Esophagus muscularis mucosa (tissue), 4 donors: ENCODE results near the gene DENND6B. TPM values are rescaled to one million over a fixed set of nuclear protein-coding genes. Genes with fewer than 3 reads are reported as not detected.

Source experiments
- DNase-seq: peaks from one replicate; pipeline ENCODE4 v3.0.0-alpha.2; 2017; ENCODE audit errors: extremely low spot score
- H3K27ac ChIP-seq, 4 donors: fragments of 200-600 bp; sonication (generic); replicated peaks in 1 of 4; 1 replicate in 3 of 4; 2 replicates in 1 of 4; pipeline ENCODE4 v1.5.1; 2016 to 2019; ENCODE audit warnings: mild to moderate bottlenecking in 1 of 4
- H3K27me3 ChIP-seq, 4 donors: fragments of 200-600 bp; sonication (generic); one replicate each; pipeline versions ENCODE4 v1.5.1 to v1.6.0; 2016 to 2019
- H3K36me3 ChIP-seq, 4 donors: fragments of 200-600 bp; sonication (generic); one replicate each; pipeline ENCODE4 v1.5.1; 2016 to 2019
- H3K4me1 ChIP-seq, 4 donors: fragments of 200-600 bp; sonication (generic); one replicate each; pipeline ENCODE4 v1.5.1; 2016 to 2019
- H3K4me3 ChIP-seq, 4 donors: fragments of 200-600 bp; sonication (generic); 1 replicate in 2 of 4; 2 replicates in 2 of 4; pipeline ENCODE4 v1.5.1; 2016 to 2019; ENCODE audit warnings: mild to moderate bottlenecking in 4 of 4, moderate library complexity in 1 of 4
- H3K9me3 ChIP-seq, 4 donors: fragments of 200-600 bp; sonication (generic); 1 replicate in 3 of 4; 2 replicates in 1 of 4; pipeline ENCODE4 v1.5.1; 2016 to 2019
- EP300 ChIP-seq: sonication (generic); formaldehyde crosslinking; IDR thresholded peaks from one replicate; pipeline ENCODE4 v1.6.1; 2017; ENCODE audit warnings: antibody characterized with exemption
- POLR2A ChIP-seq: fragments of 450-650 bp; IDR thresholded peaks from one replicate; pipeline ENCODE4 v1.6.1; 2017; ENCODE audit warnings: antibody characterized with exemption, moderate library complexity, mild to moderate bottlenecking, low read depth
- POLR2AphosphoS5 ChIP-seq, 2 donors: sonication (generic); formaldehyde crosslinking; IDR thresholded peaks; one replicate each; pipeline ENCODE4 v1.6.1; 2017; ENCODE audit warnings: antibody characterized with exemption in 2 of 2
- WGBS: methylation state at CpG from one replicate; pipeline ENCODE4 v1.1.5; 2018; 5-methylcytosine and 5-hydroxymethylcytosine counted together
- intact Hi-C: fragments of 100-400 bp; cut with DNase I; formaldehyde crosslinking; loops from one replicate; pipeline ENCODE4 v1.15.1; 2023
- total RNA-seq, 4 donors: library from RNA; depleted of rRNA; stranded (reverse); fragments of >200 nt; gene quantifications; one replicate each; pipeline versions ENCODE4 v1.1.0 to v1.2.1, GENCODE V29; 2016
- TF ChIP-seq, protein P1 (sequence below), 3 experiments: fragments of 200-600 bp in 2 of 3; fragments of 450-650 bp in 1 of 3; sonication (generic) in 2 of 3; IDR thresholded peaks; one replicate each; pipeline ENCODE4 v1.5.1; 2017 to 2019; ENCODE audit warnings: antibody characterized with exemption in 3 of 3, mild to moderate bottlenecking in 2 of 3, moderate library complexity in 1 of 3

DENND6B gene
- total RNA-seq, 4 donors from 2014 or later = 1.7 to 3.8 (median 2.5) TPM

DNA sequence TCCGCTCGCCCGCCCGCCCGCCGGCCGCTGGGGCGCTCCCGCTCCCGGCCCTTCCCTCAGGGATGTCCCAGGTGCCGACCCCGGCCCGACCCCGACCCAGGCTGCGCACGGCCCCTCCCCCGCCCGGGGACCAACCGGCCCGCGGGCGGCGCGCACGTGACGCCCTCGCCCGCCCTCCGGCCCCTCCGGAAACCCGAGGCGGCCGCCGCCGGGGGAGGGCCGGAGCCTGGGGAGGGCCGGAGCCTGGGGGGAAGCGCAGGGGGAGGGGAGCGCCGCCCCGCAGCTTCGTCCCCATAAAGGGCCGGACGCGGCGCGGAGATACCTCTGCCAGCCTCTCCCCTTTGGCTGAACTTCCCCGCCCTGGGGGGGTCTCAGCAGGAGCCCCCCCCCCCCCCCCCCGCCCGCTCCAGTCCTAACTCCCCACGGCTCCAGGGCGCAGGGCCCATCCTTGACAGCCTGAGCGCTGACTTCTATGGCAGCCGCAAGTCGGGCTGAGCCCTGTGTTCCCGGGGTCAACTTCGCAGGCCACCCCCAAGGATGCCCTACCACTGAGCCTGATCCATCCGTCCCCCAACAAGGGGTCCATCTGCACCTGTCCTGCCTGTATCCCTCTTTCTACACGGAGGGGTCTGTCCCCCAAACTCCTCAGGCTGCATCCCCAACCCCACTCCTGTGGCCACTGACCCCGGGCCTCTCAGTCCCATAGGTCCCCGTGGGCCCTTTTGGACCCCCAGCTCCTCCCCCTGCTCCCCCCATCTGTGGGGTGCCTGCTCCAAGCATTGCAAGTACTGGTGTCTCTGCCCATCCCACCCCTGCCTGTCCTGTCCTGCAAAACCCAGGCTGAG is 65.0 kb downstream of the DENND6B start, which contains the start of gene MAPK12:
TSS of gene MAPK12 (minus strand) at position 69 of the 845 bp plus-strand sequence. CDS start 174 bp downstream, outside the sequence.
- WGBS = 8% methylated on average over 15 of the region's 61 CpGs
- peak within 1 kb of the TSS; percentile 55 to 79 (median 63) for H3K27ac ChIP-seq
- peaks cover 26 to 44% (median 36%) of the 10 kb centered on the region in 4 donors for H3K4me1 ChIP-seq
- intact Hi-C loops = no loop called here
- TF ChIP-seq POLR2A (no peak), POLR2AphosphoS5 (IDR thresholded peaks at IDR 0.05) (no peak), EP300 (no peak)
- TF ChIP-seq, protein P1, sequence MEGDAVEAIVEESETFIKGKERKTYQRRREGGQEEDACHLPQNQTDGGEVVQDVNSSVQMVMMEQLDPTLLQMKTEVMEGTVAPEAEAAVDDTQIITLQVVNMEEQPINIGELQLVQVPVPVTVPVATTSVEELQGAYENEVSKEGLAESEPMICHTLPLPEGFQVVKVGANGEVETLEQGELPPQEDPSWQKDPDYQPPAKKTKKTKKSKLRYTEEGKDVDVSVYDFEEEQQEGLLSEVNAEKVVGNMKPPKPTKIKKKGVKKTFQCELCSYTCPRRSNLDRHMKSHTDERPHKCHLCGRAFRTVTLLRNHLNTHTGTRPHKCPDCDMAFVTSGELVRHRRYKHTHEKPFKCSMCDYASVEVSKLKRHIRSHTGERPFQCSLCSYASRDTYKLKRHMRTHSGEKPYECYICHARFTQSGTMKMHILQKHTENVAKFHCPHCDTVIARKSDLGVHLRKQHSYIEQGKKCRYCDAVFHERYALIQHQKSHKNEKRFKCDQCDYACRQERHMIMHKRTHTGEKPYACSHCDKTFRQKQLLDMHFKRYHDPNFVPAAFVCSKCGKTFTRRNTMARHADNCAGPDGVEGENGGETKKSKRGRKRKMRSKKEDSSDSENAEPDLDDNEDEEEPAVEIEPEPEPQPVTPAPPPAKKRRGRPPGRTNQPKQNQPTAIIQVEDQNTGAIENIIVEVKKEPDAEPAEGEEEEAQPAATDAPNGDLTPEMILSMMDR (IDR thresholded peaks at IDR 0.05) = no peak
- no peak for DNase-seq
- peaks cover 0 to 14% (median 3%) of the 10 kb centered on the region in 4 donors for H3K36me3 ChIP-seq
- H3K4me3 ChIP-seq = peak within 1 kb of the TSS; percentile 57 to 71 (median 60)
- H3K9me3 ChIP-seq = no peaks in the 10 kb centered on the region
- H3K27me3 ChIP-seq = peaks cover 0 to 45% (median 0%) of the 10 kb centered on the region in 4 donors

DNA sequence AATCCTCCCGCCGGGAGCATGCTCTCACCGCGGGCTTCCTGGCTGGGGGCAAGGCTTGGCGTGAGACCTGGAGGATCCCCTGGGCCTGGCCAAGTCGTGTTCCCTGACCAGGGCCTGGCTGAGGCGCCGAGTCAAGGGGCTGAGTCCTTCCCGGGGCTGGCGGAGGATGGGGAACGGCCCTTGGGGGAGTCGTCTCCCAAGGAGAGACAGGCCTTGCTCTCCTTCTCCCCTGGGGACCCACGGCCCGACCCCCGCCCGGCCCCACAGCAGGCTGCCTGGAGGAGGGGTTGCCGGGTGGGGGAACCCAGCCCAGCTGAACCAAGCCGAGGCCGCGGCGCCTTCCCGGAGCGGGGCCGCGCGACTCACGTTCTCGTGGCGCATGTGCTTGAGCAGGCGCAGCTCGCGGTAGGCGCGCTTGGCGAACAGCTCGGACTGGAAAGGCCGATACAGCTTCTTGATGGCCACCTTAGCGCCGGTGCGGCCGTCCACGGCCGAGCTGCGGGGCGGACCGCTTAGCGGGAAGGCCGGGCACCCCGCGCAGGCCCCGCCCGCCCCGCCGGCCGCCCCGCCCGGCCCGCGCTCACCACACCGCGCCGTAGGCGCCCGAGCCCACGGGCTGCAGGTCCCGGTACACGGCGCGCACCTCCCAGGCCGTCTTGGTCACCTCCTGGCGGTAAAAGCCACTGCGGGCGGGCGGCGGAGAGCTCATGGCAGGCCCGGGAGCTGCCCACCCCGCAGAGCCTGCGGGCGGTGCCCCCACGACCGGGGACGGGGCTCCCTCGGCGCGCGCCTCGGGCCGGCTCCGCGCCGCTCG is 65.8 kb downstream of the DENND6B start:
- H3K27me3 ChIP-seq = peaks cover 0 to 45% (median 0%) of the 10 kb centered on the region in 4 donors
- H3K27ac ChIP-seq = peak overlapping the region; percentile 55 to 79 (median 63)
- H3K4me3 ChIP-seq = peak overlapping the region; percentile 57 to 71 (median 60)
- TF ChIP-seq POLR2A (no peak), EP300 (no peak)
- TF ChIP-seq, protein P1 (IDR thresholded peaks at IDR 0.05) = no peak
- H3K36me3 ChIP-seq = peaks cover 0 to 17% (median 3%) of the 10 kb centered on the region in 4 donors
- intact Hi-C loops = no loop called here
- WGBS = 2% methylated on average over 22 of the region's 92 CpGs
- H3K4me1 ChIP-seq = peaks cover 25 to 42% (median 32%) of the 10 kb centered on the region in 4 donors
- H3K9me3 ChIP-seq = no peaks in the 10 kb centered on the region
- no peak for DNase-seq

DNA sequence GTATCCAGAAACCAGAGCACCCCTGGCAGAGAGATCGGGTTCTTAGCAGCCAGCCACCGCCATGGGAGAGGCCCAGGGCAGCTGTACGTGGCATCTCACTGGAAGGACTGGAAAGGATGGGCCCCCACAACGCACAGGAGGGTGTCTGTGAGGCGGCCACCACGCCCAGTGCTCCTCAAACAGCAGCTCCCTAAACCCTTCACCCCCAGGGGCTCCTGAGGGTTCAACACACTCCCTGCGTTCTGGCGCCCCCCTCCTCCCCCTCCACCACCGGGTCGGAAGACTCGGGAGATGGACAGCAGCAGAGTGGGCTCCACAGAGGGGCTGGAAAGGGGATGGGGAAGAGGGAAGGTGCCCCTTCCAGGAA is 66.4 kb downstream of the DENND6B start:
- Histone ChIP-seq H3K4me1 (peaks cover 25 to 42% (median 32%) of the 10 kb centered on the region in 4 donors), H3K27ac (peak overlapping the region; percentile 55 to 79 (median 63))

DNA sequence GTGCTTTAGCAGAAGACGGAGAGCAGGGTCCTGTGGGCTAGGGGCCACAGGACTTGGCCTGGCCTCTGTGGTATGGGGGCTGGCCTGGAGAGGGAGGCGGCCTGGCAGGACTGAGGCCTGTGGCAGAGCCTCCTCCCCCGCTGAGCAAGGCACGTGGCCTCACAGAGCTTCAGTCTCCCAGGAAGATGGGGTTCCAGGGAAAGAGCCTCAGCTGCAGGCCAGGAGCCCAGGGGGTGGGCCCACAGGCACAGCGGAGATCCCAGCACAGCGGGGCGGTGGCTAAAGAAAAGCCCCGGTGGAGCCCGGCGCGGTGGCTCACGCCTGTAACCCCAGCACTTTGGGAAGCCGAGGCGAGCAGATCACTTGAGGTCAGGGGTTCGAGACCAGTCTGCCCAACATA is 67.5 kb downstream of the DENND6B start:
- 90% methylated on average over 12 of the region's 15 CpGs for WGBS
- Histone ChIP-seq H3K36me3 (peaks cover 0 to 25% (median 8%) of the 10 kb centered on the region in 4 donors), H3K4me1 (peaks cover 25 to 42% (median 32%) of the 10 kb centered on the region in 4 donors), H3K9me3 (no peaks in the 10 kb centered on the region), H3K4me3 (no peak overlapping the region), H3K27me3 (peaks cover 0 to 45% (median 0%) of the 10 kb centered on the region in 4 donors), H3K27ac (no peak overlapping the region)
- TF ChIP-seq, protein P1 (IDR thresholded peaks at IDR 0.05) = no peak
- no peak for TF ChIP-seq POLR2AphosphoS5 (IDR thresholded peaks at IDR 0.05)
- TF ChIP-seq POLR2A = no peak
- TF ChIP-seq EP300 = no peak
- DNase-seq = no peak
- intact Hi-C loops = no loop called here

More for the DNA sequence above, 66.4 kb downstream of the DENND6B start:
- no peak for TF ChIP-seq EP300
- TF ChIP-seq, protein P1 (IDR thresholded peaks at IDR 0.05) = no peak
- no peak for TF ChIP-seq POLR2A
- TF ChIP-seq POLR2AphosphoS5 (IDR thresholded peaks at IDR 0.05) = no peak
- H3K9me3 ChIP-seq = no peaks in the 10 kb centered on the region
- intact Hi-C loops = no loop called here
- WGBS = 17% methylated on average over 4 of the region's 11 CpGs
- DNase-seq = no peak
- peak overlapping the region; percentile 57 to 71 (median 60) for H3K4me3 ChIP-seq
- peaks cover 0 to 21% (median 4%) of the 10 kb centered on the region in 4 donors for H3K36me3 ChIP-seq
- H3K27me3 ChIP-seq = peaks cover 0 to 45% (median 0%) of the 10 kb centered on the region in 4 donors

Other genes with a start within 250 kb of the DENND6B start
- gene MLC1, start 241.6 kb downstream of the DENND6B start, total RNA-seq = under 1 TPM in 3 of 4 donors, not detected in 1; 0.13 to 0.17 (median 0.17) TPM
- under 1 TPM; 0.23 to 0.83 (median 0.40) TPM for gene MOV10L1, start 237.0 kb downstream of the DENND6B start, total RNA-seq
- gene PANX2, start 156.3 kb downstream of the DENND6B start, total RNA-seq = 1 to 10 TPM in 1 of 4 donors, under 1 TPM in 3; 0.33 to 1.0 (median 0.56) TPM
- 10 to 100 TPM; 18.3 to 31.0 (median 22.3) TPM for gene TRABD, start 141.1 kb downstream of the DENND6B start, total RNA-seq
- 10 to 100 TPM; 22.4 to 41.0 (median 23.0) TPM for gene SELENOO, start 126.0 kb downstream of the DENND6B start, total RNA-seq
- 10 to 100 TPM; 20.2 to 38.0 (median 30.0) TPM for gene TUBGCP6, start 82.0 kb downstream of the DENND6B start, total RNA-seq
- 10 to 100 TPM; 10.2 to 19.5 (median 17.4) TPM for gene HDAC10, start 75.7 kb downstream of the DENND6B start, total RNA-seq
- 10 to 100 TPM in 3 of 4 donors, 1 to 10 TPM in 1; 5.8 to 22.9 (median 16.1) TPM for gene MAPK12, start 65.3 kb downstream of the DENND6B start, total RNA-seq
- gene MAPK11, start 56.6 kb downstream of the DENND6B start, total RNA-seq = 10 to 100 TPM in 2 of 4 donors, 1 to 10 TPM in 2; 3.7 to 12.5 (median 10.1) TPM
- gene PLXNB2, start 19.4 kb downstream of the DENND6B start, total RNA-seq = 100 to 1,000 TPM; 115 to 218 (median 154) TPM
- 10 to 100 TPM; 57.7 to 79.4 (median 65.3) TPM for gene PPP6R2, start 16.3 kb upstream of the DENND6B start, total RNA-seq
- gene SBF1, start 148.0 kb upstream of the DENND6B start, total RNA-seq = 100 to 1,000 TPM in 2 of 4 donors, 10 to 100 TPM in 2; 56.1 to 121 (median 86.9) TPM
- gene ADM2, start 154.5 kb upstream of the DENND6B start, total RNA-seq = under 1 TPM in 1 of 4 donors, not detected in 3; under 0.01 TPM
- gene MIOX, start 159.8 kb upstream of the DENND6B start, total RNA-seq = not detected
- gene LMF2, start 180.7 kb upstream of the DENND6B start, total RNA-seq = 10 to 100 TPM; 34.9 to 67.1 (median 46.8) TPM
- 10 to 100 TPM; 30.3 to 44.6 (median 41.7) TPM for gene NCAPH2, start 181.2 kb upstream of the DENND6B start, total RNA-seq
- 1 to 10 TPM in 2 of 4 donors, not detected in 2; 3.1 to 5.1 TPM for gene SCO2, start 198.6 kb upstream of the DENND6B start, total RNA-seq
- 10 to 100 TPM; 27.4 to 79.2 (median 35.9) TPM for gene TYMP, start 203.0 kb upstream of the DENND6B start, total RNA-seq
- gene KLHDC7B, start 218.9 kb upstream of the DENND6B start, total RNA-seq = under 1 TPM in 1 of 4 donors, not detected in 3; 0.17 TPM
- not detected for gene SYCE3, start 235.9 kb upstream of the DENND6B start, total RNA-seq